GM19455 (cell line): Measurements from ENCODE around the gene NOC3L.

ENCODE experiments used
- ATAC-seq: cut with Tn5 transposase; IDR thresholded peaks from one replicate; pipeline ENCODE4 v1.9.1; 2021; ENCODE audit not compliant: unreplicated experiment

The NOC3L gene

DNA sequence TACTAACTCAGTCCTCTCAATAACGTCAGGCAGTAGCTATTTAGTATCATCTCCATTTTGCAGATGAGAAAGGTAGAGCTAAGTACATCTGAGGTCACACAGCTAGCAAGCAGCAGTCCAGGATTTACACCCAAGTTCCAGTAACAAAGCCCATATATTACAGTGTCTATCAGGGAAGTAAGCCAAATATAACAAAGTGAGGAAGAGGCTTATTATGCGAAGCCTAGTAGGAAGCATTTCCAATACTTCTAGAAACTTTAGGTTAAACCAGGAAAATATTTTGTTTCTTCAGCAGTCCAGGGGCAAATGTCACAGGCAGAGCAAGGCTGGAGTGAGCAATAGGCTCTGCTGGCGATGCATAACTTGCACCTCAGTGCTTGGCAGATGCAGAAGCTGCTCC is 53.9 kb downstream of the NOC3L start:
- no peak for ATAC-seq

DNA sequence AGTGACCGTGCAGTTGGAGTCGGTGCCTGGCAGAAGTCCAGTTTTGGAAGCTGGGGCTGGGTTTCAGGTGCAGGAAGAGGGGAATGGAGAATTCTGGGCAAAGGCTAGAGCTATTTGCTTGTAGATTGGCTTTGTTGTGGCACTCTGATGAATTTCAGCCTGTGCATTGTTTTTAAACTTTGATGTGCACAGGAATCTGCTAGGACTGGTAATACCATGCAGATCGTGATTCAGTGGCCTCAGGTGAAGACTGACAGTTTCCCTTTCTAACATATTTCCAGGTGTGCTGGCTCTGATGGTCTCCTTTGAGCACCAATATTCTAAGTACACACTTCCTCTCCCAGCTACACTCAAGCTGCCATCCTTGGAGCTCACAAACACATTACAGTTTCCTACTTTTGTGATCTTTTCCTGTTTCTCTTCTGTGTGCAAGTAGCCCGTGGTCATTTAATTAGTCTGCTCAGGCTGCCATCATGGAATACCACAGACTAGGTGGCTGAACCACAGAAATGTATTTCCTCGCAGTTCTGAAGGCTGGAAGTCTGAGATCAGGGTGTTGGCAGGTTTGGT is 55.6 kb downstream of the NOC3L start:
- ATAC-seq, result no peak

DNA sequence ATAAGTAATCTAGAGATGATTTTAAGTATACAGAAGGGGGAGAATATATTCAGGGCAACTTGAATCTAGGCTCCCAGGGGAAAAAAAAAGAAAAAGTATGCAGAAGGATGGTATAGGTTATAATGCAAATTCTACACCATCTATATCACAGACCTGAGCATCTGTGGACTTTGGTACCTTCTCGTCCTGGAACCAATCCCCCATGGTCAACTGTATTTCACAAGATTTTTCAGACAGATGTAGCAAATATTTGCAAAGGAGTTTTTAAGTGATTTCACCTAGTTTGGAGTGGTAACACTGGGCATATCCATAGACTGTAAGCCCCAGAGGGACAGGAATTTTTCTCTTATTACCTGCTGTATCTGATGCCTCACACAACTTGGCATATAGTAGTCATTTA is 58.8 kb downstream of the NOC3L start:
- ATAC-seq, result no peak

DNA sequence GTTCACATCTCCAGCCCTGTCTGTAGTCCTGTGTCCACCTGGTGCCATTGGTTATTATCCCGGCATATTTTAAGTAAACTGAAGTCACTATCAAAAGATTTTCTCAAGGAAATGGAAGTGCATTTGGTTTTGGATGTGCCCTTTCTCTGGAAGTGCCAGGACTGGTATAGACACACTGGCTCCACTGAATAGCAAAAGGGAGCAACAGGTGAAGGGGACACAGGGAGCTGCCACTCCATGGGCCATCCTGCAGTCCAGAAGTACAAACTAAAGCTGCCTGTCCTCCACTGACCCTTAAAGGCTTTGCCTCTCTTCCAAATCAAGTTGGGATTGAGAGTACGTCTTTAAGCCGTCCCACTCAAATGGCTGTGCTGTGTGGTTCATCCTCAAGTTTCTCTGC is 62.7 kb downstream of the NOC3L start:
- no peak for ATAC-seq

DNA sequence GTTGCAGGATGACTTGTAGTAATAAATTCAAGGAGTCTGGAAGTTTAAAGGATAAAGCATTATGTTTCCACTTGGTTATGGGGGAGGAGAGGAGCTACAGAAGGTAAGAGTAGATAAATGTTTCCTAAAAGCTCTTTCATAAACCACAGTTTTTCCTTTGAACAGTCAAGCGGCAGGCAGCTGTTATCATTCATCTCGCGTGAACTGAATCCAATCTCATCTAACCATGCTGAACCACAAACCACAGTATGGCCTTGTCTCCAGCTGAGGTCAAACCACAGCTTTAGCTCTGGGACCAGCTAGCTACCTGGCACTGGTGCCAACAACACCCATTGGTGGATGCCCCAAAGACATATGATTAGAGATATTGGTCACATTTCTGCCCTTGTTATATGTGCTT is 63.3 kb downstream of the NOC3L start:
- ATAC-seq, result no peak

DNA sequence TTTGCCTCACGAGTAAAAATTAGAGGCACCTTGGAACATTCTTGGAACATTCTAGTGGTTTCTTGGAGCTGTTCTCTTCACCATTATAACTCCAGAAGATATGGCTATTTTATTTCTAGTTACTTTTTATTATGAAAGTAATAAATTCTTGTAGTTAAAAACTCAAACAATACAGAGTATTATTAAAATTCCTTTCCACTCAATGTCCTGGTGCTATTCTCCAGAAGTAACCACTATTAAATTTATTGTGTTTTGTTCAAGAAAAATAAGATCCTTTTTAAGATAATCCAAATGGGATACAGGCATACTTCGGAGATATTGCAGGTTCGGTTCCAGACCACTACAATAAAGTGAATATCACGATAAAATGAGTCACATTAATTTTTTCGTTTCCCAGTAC is 68.6 kb downstream of the NOC3L start:
- ATAC-seq, result no peak

DNA sequence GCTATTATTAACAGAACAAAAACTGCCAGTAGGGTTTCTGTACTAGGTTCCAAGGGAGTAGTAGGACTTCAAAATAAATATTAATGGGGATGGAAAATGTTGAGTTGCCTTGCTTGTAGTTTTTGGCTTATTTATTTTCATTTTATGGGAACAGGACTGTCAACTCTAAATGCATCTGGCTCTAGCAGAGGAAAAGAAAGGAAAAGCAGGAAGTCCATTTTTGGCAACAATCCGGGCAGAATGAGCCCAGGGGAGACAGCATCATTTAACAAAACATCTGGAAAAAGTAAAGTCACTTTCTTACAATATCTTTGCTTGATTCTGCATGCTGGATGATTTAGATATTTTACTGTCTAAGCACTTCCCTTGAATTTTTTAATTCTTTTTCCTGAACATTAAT is 69.4 kb downstream of the NOC3L start:
- ATAC-seq, result no peak

DNA sequence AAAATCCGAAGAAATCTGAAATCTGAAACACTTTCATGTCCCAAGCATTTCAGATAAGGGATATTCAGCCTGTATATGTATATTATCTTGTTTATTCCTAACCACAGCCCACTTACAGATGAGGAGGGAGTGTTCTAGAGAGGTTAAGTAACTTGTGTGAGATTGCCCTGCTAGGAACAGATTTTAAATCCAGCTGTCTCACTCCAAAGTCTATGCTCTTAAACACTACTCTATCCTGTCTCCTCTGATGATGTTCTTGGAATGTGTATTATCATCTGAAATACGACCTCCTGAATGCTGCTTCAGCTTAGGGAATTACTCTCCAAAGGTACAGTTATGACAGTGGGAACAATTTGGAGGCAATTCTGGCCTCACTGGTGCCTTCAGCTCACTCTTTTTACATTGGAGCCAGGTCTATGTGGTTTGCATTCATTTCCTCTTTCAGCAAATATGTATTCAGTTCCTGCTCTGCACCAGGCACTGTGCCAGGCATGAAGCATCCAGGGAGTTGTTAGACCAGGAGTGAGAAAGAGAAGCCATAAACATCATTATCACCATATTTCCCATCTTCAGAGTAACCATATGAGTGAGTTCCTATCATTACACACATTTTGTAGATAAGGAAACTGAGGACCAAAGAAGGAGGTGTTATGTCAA is 70.2 kb downstream of the NOC3L start:
- no peak for ATAC-seq

DNA sequence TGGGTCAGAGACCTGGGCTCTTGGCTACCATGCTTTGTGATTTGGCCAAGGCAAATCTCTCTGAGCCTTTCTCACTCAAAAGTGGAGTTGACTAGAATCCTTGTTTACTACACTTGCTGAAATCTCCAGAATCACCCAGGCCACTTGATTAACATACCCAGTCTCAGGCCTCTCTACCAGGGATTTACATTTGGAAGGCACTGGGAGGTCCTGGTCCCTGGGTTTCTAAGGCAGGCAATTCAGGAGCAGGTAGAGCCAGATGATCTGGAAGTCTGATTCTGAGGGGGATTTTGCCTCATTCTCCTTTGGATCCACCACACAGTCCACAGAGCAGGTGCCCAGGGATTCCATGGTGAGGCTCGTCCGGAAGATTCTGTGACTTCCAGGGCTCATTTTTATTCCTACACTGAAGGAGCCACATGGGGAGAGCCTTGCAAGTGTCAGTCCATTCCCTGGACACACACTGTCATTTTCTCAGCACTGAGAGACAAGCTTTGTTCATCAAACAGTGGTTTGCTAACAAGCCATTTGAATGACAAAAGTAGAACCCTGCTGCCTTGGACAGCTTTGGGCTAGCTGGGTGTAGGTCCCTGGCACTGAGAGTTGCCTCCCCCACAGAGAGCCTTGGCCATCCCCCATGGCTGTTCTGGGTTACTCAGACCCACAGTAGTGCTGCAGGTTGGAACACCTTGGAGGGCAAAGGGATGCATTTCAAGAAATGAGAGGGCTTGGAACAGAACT is 74.2 kb downstream of the NOC3L start:
- ATAC-seq, result no peak

DNA sequence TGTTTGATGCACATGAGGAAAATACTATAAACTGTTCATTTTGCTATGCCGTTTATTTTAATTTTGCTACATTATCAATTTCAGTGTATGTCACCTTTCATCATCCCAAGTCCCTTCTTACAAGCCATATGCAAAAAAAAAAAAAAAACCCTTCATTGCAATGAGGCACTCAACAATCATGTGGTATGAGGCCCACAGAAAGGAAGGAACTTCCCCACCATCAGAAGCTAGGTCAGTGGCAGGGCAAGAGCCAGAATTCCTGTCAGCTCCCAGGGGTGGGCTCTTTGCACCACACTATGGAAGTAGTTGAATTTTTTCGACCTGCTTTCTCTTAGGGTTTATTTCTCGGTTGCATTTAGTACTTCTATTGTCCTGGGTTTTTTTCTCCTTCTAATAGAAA is 75.4 kb downstream of the NOC3L start:
- ATAC-seq, result no peak

DNA sequence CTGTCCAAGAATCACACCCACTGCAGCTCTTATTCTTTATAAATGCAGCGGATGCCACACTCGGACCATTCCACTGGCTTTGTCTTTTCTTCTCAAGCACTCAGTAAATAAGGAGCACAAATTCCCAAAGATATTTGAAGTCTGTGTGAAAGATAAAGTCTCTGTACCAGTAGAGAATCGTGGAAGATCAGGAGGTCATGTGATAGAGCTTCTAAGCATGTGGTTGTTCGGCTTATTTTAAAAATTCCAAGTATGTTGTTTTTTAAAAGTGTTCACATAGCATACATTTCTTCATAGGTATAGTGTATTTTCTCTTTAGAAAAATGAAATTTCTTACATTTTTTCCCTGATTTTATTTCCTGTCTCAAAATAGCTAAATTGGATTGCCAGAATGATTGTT is 75.8 kb downstream of the NOC3L start:
- no peak for ATAC-seq

DNA sequence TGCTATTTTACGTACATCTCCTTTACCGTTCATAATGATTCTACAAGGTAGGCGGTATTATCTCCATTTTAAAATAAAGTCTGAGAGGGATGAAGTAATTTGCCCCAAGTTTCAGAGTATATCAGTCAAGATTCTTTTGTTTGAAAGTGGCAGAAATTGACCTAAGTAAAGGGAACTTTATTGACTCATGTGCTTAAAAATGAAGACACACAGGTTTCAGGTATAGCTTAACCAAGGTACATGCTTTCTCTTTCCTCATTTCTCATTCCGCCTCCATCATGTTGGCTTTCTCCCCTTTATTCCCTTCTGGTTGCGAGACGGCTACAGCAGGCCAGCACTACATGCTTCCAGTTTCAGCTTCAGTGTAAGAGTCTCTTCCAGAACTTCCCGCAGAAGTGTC is 77.5 kb downstream of the NOC3L start:
- ATAC-seq, result no peak
